Fibroblast of skin of back (primary cell): ENCODE data around the gene NGF.
A peak's percentile ranks its signal among the peaks of the same experiment; 100 is the strongest.

Experiments
- DNase-seq: peaks from one replicate; pipeline ENCODE4 v3.0.0-alpha.2; 2013

NGF gene

DNA sequence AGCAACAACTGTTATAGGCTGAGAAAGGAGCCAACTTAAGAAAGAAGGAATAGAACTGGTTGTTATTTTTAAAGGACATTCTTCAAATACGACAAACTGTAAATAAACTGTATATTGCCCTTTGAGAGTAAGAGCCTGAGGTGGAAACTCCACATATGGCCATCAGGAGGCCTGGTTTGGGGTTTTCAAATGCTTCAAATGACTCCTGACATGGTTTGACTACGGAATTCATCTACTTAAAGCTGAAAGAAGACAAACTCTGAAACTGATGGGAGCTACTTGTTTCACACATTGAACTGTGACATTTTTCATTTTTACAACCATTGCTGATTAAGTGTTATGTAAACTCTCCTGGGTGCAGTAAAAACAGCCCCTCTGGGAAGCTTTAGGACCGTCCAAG lies 59.8 kb downstream of the NGF start:
- no peak for DNase-seq

DNA sequence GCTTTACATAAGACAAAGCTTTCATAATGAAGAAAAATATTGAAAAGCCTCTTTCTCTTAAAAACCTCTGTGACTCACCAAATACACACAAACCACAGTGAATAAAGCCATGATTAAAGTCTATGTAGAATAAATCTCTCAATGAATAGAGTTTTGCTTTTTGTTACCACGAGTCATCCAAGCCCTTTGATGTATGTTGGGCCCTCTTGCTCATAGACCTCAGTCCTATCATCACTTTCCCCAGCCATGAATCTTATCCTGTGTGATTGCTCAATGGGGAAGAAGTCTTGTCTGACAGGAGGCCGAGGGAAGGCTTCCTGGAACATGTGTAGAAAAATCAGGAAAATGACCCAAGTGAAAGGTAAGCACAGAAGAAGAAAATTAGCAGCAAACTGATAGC lies 60.8 kb downstream of the NGF start:
- DNase-seq: peak; percentile 83

DNA sequence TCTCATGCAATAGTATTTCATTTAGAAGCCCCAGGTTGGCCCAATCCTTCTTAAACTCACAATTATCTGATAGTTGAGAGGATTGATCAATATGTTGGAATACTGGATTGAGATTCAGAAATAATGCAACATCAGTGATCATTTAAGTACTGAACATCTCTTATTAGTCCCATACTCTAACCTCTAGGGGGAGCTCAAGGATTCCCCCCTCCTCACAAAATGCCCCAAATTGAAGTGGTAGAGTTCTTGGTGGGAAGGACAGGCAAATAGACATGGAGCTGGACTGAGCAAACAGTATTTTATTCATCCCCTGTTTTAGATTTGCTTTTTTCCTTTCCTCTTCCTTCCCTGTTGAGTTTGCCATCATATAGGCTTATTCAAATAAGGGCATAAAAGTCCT lies 62.8 kb downstream of the NGF start:
- peak; percentile 32 for DNase-seq

DNA sequence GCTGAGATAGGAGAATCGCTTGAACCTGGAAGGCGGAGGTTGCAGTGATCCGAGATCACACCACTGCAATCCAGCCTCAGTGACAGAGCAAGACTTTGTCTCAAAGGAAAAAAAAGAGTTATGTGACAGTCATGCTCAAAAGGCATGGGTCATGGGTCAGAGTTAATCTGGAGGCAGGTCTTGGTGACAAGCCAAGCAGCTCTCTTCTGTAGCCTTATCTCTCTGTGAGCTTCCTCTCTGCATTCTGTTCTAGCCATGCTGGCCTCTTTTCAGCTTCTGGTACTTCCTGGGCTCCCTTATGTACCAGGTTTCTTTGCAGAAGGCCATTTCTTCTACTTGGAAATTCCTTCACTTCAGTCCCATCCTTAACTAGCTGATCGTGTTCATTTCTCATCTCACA lies 63.6 kb downstream of the NGF start:
- no peak for DNase-seq

DNA sequence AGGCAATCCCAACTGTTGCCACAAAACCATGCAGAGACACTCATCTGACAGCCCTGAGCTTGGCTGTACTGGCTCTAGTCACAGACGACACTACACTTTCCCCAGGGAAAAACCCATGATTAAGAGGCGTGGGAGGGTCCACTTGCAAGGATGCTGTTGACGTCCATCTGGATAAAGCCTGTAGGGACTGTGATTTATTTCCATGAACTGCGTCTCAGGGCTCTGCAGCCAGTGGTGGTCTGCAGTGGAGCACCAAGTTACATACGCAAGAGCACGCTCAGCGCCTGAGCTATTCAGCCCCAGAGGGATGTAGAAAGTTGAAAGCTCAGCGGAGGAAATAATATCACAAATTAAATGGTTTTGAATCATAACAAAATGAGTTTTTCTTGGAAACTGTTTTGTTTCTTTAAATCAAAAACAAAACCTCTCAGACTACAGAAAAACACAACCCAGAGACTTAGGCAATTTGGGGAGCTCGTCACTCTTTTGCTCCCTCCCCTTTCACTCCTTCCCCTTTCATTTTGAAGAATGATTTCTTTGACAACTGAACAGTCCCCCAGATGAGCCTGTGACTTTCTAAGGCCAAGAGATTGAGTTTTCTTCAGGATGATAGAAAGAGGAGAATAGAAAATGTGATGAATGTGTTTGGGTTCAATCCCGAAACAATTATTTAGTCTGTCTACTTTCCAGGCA lies 71.2 kb downstream of the NGF start:
- DNase-seq: peak; percentile 72

DNA sequence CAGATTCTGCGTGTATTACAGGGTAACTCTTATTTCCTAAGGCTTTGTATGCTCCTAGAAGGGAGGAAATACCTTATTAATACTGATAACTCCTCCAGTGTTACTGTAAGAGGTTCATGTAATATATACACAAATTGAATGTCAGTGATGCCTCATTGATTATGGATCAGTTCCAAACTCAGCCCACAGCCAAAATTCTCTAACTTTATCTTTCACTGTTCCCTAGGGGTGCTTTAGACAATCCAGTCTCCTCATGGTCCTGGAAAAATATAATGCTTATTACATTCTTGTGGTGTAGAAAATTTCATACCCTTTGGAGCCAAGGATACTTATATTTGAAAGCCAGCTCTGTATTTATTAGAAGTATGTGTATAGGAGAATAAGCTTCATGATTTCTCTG lies 73.0 kb downstream of the NGF start:
- no peak for DNase-seq

DNA sequence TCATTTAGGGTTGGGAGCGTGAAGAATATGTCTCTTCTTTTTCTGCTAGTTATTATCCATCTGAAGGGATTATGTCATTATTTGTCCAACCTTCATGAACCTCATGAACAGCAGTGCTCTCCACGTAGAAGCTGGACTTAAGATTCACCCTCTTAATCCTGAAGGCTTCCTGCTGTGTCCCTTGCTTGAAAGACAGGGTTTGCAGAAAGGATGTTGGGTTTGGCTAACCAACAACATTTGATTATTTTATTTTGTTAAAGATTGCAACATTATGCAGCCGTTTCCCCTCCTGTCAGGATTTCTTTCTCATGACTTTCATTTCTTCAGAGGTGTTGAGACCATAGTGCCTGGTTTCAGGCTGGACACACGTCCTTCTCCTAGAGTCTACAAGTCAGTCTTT lies 75.2 kb downstream of the NGF start:
- DNase-seq: peak; percentile 64

DNA sequence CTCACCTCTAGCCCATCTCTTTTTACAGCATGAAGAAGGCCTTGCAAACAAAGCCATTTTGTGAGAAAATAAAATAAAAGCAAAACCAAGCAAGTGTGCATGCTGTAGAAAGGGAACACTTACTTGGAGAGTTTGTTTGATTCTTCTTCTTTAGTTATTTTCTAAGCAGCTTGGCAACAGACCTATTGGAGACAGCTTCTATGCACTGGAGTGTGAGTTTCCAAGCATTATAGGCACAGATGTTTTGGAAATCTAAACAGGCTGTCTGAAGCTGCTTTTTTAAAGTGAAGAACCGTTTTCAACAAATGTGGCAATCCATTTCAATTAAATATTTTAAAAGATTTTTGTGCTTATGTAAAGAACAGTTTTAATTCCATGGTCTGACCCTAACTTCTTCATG lies 76.6 kb downstream of the NGF start:
- no peak for DNase-seq

DNA sequence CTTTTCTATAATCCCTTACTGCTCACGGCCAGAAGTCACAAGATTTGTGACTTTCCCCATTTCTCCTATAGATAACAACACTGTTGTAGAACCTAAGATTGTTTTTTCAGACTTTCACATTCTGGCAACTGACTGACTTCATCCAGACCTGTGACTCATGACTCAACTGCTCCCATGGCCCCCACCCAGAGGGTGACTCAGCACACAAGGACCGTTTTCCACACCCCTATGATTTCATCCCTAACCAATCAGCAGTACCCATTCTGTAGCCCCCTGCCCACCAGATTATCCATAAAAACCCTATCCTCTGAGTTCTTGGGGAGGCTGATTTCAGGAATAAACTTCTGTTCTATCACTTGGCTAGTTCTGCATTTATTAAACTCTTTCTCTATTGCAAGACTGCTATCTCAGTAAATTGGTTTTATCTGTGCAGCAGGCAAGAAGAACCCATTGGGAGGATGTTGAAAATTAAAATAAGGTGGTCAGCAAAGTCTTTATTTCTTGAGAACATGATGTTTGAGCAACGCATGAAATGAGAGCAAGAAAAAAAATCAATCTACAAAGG lies 79.7 kb downstream of the NGF start:
- DNase-seq: peak; percentile 92

DNA sequence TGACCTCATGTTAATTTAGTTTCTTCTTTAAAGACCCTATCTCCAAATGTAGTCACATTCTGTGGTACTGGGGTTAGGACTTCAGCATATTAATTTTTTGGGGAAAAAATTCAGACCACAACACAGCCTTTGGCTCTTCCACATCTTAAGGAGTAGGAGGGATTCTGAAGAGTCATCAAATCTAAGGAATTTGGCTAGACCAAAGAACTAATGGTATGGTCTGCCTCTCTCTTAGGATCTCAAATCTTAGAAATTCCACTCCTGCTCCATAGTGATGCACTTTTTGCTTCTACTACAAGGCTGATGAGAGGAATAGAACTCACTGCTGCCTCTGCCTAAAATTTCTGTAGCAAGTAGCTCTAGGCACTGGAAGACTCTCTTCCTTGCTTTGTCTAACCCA lies 80.5 kb downstream of the NGF start:
- peak; percentile 54 for DNase-seq

DNA sequence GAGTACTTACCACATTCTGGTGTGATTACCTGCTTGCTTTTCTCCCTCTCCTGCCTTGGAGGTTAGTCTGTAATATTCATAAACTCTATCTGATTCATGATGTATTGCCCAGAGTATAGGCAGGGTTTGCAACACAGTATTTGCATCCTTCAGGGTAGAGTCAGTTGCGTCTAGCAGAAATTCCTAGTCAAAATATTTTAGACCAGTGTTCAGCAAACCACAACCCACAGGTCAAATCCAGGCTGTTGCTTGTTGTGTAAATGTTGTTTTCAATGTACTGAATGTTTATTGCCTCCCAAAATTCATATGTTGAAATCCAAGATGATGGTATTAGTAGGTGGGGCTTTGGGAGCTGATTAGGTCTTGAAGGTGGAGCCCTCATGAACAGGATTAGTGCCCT lies 82.9 kb downstream of the NGF start:
- peak; percentile 34 for DNase-seq

DNA sequence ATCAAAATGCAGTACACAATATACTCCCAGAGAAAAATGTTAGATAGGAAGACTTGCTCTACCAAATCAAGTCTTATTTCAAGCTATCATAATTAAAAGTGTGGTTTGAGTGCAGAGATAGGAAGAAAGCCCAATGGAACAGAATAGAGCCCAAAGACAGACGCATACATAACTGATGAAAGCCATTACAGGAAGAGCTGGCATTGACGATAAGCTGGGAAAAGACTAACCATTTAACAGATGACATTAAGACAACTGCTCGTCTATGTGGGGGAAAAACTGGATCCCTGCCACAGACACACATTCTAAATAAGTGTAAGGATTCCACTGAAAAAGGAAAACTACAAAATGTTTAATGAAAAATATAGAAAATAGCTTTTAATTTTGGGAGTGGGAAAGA lies 85.5 kb downstream of the NGF start:
- no peak for DNase-seq

DNA sequence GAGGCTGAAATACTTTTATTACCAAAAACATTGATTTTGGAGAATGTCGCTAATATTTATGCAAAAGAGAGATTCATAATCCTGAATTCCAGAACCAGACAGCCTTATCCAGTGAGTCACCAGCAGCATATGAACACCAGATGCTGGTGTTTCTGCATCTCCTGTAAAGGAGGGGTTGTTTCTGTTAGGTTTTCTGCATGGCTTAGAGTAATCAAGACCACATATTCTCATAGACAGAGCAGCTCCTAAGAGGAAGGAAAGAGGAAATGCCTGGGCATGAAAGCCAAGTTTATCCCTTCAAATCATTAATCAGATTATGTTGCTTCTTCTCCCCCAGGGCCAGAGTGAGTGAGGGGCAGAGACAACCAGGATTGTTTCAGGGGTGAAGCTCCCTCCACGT lies 86.2 kb downstream of the NGF start:
- peak; percentile 96 for DNase-seq

DNA sequence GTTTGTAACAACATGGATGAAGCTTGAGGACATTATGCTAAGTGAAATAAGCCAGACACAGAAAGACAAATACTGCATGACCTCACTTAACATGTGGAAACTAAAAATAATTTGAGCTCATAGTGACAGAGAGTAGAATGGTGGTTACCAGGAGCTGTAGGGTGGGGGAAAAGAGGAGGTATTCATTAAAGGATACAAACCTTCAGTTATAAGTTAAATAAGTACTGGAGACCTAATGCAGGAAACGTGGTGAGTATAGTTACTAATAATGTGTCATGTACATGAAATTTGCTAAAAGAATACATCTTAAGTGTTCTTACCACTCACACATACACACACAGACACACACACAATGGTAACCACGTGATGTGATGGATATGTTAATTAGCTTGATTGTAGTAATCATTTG lies 86.7 kb downstream of the NGF start:
- peak; percentile 77 for DNase-seq

DNA sequence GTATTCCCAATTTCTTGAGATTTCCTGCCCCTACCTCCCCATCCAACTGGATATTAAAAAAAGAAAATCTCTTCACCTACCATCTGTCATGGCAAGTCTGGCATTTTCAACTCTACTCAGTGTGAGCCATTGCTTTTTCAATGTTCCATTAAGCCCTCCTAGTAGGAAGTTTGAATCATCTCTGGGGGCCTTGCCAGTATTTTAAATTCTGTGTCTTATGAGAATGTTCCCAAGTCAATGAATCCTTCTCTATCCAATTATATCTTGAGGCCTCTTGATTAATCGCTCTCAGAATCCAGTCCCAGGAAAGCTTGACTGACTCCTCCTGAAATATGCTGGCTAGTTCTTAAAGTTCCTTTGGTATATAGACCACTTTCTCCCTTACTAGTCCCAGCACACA lies 91.5 kb downstream of the NGF start:
- DNase-seq: no peak

DNA sequence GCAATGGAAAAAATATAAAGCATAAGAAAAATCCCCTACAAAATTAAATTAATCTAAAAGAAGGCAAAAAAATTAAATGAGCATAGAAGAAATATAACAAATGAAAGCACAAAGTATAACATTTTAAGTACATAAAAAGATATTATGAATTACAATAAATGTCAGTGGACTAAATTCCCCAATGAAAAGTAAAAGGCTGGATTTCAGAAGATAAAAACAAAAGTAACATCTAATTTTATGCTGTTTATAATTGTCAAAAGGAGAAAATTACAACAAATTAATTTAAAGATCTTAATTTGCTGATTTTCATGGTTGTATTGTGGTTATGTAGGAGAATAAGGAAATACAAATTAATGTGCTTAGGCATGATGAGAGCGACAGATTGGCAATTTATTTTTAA lies 92.8 kb downstream of the NGF start:
- no peak for DNase-seq

DNA sequence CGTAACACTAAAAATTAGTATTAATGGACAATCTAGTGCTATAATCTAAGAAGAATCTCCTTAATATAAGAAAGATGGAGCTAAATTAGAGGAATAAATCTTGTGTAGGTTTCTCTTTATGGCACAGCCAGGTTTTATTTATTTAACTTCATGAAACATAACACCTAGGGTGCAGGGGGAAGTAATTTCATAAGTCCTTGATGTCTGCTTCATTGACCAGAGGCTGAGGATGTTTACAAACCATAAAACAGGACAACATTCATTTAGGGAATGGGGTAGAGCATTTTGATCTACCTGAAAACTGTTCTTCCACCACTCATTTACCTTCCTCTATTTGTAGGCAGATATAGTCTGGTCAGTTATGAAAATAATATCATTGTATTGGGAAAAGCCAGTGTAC lies 95.5 kb downstream of the NGF start:
- no peak for DNase-seq

DNA sequence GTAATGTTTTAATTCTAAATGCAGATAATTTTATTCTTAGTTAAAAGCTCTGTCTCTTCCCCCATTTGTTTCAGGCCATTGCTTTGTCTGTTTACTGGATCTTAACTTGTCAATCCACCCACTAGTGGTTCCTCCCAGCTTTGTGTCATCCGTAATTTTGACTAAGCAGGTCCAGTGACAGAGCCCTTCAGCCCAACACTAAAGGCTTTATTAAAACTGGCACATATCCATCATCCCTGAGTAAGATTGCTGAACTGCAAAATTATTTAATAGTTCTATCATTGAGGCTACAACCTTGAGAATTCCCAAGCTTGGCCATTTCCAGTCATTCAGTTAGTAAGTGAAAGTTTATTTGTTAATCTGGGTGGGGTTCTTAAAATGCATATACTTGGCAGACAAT lies 96.7 kb downstream of the NGF start:
- no peak for DNase-seq

DNA sequence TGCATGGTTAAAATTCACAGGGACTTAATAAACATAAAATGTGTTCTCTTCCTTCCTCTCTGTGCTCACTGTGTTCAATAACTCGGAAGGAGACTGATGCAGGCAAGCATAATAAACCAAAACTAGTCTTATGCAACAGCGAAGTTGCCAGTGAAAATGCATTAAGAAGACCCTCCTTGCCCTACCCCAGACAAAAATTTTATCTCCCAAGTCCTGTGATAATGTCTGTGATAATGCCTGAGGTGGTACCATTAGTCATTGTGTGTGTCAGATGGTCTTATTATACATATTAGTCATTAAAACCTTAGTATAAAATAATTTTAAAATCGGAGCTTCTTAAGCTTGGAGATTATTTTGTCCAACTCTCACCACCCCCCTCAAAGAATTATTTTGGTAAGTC lies 97.8 kb downstream of the NGF start:
- no peak for DNase-seq

DNA sequence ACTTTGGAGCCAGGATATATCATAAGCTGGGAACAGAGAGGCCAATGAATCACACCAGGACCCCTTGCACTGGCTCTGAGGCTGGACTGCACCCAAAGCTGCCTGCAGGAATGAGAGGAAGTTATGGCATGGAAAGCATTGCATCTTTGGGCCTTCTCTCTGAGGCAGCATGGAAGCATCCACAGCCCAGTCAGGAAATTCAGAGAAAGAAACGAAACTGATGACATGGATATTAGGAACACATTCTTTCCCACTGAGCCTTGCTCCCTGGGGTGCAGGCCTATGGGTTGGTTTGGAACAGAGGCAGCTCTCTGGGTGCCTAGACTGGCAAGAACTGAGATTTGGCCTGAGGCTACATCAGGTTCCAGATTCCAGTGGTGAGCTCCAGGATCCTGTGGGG lies 98.6 kb downstream of the NGF start:
- peak; percentile 98 for DNase-seq

DNA sequence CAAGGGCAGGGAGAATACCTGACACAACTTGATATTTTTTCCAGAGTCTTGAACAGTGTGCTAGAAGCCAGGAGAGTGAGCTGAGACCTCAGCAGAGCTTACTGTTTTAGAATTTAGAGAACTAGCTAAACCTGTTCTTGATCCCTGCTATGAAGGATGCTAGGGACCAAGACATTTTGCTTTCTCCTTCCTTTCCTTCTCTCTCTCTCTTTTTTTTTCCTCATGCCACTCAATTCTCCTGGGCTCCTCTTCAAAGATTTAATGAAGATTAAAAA lies 99.0 kb downstream of the NGF start:
- DNase-seq: no peak

DNA sequence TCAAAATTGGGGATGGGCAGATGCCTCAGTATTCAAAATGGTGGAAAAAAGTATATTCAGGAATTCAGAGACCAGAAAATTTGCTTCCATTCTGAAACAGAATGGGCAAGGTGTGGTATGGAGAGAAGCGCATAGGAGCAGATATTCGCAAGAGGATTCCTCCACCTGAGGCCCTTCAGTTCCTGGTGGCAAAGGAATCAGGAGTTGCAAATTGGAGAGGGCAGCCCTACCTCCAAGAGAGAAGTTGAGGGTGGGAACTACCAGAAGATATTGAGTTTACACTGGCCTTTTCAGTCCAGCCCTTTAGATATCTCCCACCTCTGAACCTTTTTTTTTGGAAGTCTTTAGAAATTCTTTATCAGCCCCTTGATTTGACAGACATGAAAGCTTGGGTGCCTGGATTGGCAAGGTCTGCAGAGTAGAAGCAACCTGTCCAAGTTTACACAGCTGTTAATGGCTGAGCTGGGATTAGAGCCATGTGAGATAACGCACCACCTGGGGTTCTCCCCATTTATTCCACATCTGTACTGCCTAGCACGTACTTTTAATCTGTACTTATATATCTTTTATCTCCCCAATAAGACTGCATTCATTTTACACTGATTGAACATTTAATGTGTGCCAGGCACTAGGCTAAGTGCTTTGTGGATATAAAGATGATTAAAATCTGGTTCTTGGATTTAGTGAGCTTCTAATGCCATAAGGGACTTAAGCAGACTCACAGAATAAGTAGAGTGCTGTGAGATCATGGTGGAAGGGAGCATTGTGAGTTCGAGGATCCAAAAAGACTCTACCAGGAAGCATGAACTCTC lies 99.5 kb downstream of the NGF start:
- no peak for DNase-seq

DNA sequence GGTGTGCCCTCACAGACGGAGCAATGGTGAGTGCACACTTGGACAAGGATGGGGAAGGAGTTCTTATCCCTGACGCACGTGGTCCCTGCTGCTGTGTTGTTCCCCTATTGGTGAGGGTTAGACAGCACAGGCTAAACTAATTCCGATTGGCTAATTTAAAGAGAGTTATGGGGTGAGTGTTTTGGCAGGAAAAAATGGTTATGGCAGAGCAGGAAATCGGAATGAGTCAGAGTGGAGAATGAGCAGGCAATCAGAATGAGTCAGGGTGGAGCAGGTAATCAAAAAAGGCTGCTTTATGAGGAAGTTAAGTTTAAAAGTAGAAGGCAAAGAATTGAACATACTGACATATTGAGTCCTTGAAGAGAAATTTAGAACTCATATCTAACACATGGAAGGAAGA lies 100.5 kb downstream of the NGF start:
- peak; percentile 60 for DNase-seq

DNA sequence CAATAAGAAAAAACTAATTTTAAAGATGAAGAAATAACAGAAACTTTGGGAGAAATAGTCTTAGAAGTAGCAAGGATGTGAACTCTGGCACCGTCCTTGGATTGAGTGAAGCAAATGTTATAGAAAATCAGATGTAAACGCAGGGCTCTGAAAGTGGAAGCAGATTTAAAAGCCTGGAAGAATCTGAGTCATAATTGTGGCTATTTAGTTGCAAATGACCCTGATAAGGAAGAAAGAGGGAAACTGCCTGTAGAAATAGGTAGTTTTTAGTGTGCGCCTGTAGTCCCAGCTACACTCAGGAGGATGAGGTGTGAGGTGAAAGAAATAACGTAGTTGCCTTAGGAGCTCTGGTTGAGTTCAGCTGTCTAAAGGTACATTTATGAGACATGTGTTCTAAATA lies 101.0 kb downstream of the NGF start:
- no peak for DNase-seq
